Measurements from ENCODE around the gene CGNL1.

DNA sequence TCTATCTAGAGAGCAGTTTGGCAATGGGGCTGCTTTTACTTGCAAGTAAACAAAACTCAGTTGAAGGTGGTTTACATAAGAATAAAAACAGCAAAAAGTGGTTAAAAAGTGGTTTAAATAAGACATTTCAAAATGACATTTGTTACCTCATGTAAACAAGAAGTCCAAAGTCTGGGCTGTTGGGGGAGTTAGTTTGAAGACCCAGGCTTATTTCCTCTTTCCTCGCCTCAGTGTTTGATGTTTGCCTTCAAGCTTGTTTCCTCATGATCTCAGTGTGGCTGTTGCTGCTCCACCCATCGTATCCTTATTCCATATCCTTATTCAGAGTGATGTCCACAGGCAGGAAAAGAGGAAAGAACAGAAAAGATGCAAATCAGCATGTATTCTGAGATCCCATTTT, 15.2 kb downstream of the CGNL1 start:
- TF ChIP-seq, protein P1, sequence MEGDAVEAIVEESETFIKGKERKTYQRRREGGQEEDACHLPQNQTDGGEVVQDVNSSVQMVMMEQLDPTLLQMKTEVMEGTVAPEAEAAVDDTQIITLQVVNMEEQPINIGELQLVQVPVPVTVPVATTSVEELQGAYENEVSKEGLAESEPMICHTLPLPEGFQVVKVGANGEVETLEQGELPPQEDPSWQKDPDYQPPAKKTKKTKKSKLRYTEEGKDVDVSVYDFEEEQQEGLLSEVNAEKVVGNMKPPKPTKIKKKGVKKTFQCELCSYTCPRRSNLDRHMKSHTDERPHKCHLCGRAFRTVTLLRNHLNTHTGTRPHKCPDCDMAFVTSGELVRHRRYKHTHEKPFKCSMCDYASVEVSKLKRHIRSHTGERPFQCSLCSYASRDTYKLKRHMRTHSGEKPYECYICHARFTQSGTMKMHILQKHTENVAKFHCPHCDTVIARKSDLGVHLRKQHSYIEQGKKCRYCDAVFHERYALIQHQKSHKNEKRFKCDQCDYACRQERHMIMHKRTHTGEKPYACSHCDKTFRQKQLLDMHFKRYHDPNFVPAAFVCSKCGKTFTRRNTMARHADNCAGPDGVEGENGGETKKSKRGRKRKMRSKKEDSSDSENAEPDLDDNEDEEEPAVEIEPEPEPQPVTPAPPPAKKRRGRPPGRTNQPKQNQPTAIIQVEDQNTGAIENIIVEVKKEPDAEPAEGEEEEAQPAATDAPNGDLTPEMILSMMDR (IDR thresholded peaks at IDR 0.05; ENCODE audit: poor library complexity) = no peak
- no peak for TF ChIP-seq EZH2 (IDR thresholded peaks at IDR 0.05; ENCODE audit: borderline replicate concordance)

Measured in hepatocyte (in vitro differentiated cells).